ENCODE measurements around the gene PKP4.
"Not testable (repeated sequence)": the region's sequence is repeated elsewhere in the genome, so short reads cannot be mapped to it uniquely, and the experiment has no call there.

The PKP4 gene

DNA sequence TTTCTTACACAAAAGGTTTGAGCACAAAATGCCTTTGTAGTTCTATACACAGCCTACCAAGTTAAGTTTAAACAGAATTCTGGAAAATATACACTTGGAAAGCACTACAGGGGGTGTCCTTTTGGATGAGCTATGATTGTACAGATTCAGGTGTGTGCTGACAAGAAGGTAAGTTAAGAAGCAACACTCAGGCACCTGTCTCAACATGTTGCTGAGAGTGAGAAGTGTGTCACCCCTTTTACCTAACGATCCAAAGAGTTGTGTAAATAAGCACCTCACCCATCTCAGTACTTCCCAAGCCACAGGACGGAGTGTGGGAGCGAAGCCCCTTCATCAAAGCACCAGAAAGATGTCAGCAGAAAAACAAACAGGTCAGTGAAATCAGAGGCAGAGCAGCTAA lies 228.9 kb downstream of the PKP4 start:
- no peak for DNase-seq (ENCODE audit: low read depth)

DNA sequence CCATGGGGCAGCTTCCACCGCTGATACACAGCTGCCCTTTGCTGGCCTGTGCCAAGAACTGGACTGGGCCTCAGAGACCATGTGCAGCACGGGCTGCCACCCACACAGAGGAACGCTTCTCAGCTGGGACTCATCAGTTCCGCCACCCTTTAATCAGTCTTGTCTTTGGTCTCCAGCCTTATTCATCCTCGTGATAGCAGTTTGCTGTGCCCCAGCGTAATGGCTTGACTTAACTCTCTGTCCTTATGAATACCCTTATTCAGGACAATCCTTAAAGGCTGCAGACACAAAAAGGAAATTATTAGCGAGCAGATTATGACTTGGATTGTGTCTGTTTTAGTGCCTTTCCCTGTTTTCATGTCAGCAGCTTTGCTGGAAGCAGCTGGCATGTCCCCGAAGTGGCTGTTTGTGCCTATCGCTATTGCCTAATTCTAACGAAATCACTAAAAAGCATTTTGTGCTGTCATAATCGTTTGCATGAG lies 229.5 kb downstream of the PKP4 start:
- DNase-seq (ENCODE audit: low read depth) = no peak

DNA sequence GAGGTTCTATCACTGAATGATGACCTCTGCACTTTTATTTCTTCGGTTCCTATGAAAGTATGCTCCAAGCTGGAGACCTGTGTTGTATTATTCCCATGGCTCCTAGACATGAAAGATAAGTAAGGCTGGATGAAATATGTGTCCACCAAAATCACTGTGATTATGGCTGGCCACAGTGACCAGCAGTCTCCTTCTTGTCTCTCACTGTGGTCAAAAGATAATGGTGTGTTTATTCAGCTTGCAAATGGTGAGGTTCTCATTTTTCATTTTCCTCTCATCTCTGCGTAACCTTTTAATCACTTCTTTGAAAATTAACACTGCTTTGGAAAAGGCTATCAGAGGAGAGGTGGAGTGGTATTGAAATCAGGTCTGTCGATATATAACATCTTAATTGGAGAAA lies 230.6 kb downstream of the PKP4 start:
- no peak for DNase-seq (ENCODE audit: low read depth)

DNA sequence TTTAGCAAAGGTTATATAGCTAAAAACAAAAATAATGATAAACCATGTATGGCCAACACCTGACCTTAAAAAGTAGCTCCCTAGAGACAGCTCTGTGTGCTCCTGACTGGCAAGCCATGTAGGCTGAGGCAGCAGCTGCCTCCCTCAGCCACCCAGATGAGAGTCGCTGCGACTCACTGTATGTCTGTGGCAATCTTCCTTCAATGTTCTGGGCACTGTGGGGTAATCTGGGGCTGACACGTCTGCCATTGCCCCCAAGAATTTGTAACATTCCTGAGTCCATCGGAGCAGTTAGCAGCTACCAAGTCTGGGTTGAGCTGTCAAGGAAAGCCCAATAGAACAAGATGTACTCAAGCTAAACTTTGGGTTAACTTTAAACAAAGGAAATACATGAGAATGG lies 232.0 kb downstream of the PKP4 start:
- no peak for DNase-seq (ENCODE audit: low read depth)

DNA sequence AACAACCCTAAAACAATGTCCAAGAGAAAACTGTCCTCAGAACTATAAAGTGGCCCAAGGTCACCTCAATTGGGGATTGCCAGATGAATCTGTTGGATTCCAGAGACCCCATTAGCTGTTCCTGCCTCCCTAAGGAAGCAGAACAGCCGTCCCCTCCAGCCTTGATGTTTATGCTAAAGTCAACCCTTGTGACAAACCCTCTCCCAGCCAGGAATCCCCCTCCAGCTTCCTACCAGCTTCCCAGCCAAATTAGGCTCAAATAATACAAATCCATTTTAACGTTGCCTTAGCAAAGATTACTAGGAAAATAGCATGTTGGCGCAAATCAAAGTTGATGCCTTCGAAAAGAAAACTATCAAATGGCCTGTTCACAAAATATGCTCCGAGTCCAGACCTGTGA lies 232.6 kb downstream of the PKP4 start:
- no peak for DNase-seq (ENCODE audit: low read depth)

DNA sequence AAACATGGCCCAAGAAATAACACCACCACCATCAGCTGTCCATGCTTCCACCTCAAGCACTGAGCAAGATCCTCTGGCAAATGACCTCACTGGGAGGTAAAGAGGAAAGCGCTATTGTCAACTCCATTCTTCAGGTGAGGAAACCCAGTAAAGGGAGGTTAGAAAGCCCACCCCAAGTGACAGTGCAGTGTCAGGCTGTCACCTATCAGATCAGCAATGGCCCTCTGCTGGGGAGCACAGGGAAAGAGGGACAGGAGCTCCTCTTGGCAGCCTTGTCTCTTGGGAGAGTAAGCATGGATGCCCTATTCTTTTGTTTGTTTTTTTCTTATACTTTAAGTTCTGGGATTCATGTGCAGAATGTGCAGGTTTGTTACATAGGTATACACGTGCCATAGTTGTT lies 234.1 kb downstream of the PKP4 start:
- no peak for DNase-seq (ENCODE audit: low read depth)

DNA sequence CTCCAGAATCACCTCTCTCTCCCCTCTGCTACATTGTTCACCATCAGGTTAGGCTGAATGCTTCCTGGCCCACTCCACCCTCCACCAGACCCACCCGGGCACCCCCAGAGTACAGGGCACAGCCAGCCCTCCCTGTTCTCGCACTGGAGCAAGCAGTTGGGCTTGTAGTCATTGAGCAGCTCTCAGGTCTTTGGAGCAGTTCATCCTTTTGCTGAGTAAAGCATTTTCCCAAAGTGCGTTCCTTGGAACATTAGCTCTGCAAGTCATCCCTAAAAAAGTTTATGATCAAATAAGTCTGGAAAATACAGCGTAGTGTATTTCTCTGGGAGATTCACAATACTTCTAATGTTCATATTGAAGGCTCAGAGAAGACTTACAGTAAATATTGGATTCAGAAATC lies 234.9 kb downstream of the PKP4 start:
- DNase-seq (ENCODE audit: low read depth) = no peak

DNA sequence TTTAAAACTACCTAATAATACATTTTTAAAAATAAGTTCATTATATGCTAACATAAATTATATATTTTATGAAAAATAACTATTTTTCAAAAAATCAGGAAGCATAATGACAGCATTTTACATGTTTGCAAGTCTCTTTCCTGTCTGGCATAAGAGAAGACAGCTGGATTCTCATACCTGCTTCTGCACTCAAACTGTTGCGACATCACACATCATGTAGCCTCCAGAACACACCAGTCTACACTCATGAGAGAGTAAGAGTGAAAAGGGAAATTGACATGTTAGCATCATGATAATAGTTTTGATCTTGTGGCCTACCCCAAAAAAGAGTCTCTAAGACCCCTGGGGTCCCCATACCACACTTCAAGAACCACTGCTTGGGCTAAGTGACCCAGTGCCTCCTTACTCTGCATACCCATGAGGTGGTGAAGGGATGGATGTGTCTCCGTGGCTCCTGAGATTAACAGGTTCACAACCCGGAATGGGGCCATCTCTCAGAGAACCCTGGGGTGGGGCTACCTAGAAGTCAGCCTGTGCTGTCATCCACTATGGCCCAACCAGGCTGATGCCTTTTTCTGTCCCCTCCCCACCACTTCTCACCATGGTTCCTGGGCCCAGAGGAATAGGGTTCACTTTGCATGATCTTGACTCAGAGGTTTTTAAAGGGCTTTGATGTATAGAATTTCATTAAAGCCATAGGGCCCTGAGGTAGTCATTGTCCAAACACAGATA lies 235.8 kb downstream of the PKP4 start:
- DNase-seq (ENCODE audit: low read depth) = no peak

DNA sequence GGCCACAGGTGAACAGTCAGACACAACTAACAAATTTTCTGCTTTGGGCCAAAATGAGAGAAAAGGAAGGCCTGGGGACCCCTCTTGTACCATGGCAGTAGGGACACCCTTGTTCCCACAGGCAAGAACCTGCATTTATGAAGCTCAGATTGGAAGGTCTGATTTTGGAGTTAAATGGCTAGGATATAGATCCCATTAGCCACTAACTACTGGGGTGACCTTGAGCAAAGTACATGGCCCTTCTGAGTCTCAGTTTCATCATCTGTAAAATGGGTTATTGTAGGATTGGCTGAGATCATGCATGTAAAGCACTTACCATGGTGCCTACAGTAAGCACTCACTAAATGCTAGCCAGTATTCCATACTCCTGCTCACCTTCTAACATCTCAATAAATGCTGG lies 236.7 kb downstream of the PKP4 start:
- DNase-seq (ENCODE audit: low read depth) = no peak

DNA sequence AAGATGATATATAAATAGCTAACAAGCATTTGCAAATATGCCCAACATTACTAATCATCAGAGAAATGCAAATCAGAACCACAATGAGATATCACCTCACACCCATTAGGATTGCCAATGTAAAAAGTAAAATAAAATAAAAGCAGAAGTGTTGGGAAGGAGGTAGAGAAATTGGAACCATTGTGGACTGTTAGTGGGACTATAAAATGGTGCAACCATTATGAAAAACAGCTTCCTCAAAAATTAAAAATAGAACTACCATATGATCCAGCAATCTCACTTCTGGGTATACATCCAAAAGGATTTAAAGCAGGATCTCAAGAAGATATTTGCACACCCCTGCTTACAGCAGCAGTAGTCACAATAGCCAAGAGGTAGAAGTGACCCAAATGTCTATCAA lies 238.6 kb downstream of the PKP4 start:
- DNase-seq (ENCODE audit: low read depth) = no peak

DNA sequence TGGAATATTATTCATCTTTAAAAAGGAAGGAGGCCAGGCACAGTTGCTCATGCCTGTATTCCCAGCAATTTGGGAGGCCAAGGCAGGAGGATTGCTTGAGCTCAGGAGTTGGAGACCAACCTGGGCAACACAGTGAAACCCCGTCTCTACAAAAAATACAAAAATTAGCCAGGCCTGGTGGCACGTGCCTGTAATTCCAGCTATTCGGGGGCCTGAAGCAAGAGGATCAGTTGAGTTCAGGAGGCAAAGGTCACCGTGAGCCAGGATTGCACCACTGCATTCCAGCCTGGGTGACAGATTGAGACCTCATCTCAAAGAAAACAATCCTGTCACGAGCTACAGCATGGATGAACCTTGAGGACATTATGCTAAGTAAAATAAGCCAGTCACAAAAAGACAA lies 239.0 kb downstream of the PKP4 start:
- DNase-seq (ENCODE audit: low read depth) = not testable (repeated sequence)

DNA sequence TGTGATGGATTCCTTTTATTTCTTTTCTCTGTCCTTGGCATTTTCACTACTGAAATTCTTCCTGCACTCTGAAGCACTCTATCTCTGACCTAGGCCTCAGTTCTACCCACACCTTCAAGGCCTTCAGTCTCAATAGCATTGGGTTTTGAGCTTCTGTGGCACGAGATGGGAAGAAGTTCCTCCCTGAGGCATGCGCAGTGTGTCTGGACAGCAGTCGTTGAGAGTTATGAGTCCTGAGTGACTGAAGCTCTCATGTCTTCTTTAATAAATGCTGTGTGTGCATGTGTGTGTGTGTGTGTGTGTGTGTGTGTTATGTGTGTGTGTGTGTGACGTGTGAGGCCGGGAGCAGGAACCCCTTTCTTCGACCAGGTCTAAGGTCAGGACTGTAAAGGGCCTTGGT lies 242.6 kb downstream of the PKP4 start:
- no peak for DNase-seq (ENCODE audit: low read depth)

DNA sequence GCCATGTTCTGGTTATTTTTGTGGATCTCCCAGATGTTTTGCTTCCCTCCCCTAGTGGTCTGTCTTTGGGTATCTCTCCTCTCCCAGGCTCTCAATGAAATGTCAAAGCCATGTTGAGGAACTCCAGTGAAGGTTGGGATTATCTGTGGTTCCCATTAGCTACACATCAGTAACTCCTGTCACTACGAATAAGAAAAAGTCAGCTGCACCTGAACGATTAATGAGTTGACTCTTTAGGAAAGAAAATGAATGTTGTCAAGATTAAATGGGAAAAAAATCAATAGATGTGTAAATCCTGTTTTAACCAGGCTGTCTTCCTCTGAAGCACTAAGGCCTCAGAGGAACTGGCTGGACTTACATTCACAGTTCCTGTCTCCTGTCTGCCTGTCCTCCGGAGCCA lies 244.3 kb downstream of the PKP4 start:
- no peak for DNase-seq (ENCODE audit: low read depth)

DNA sequence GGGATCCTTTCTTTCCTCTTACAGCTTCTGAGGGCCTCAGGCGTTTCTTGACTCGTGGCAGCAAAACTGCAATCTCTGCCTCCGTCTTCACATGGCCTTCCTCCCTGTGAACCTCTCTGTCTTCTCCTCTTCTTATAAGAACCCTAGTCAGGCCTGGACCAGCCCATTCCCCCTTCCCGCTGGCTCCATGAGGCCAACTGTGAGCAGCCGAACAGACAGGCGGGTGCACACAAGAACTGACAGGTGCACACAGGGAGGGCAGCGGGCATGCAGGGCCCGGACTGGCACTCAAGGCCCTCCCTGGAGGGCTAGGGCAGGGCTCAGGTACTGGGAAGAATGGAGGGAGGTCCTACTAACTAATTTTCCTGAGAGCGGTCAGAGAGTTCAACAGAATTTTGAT lies 246.0 kb downstream of the PKP4 start:
- DNase-seq (ENCODE audit: low read depth) = no peak

DNA sequence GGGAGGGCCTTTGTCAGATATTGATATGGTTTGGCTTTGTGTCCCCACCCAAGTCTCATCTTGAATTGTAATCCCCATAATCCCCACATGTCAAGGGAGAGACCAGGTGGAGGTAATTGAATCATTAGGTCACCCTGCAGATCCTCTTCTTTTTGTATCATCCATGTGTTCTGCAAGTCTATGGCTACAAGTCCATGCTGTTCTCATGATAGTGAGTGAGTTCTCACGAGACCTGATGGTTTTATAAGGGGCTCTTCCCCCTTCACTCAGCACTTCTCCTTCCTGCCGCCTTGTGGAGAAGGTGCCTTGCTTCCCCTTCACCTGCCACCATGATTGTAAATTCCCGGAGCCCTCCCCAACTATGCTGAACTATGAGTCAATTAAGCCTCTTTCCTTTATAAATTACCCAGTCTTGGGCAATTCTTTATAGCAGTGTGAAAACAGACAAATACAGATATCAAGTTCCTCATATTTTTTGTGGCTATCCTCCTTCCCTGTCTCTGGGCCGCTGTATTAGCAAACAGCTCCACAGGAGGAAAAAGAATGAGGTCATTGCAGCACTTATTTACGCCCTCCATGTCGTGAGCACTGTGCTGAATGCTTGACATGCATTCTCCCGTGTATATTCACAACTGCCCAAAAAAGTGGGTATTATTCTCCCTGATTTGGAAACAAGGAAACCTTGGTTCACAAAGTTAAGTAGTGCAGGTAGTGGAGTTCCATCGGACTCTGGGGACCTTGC lies 248.1 kb downstream of the PKP4 start:
- DNase-seq (ENCODE audit: low read depth) = not testable (repeated sequence)

DNA sequence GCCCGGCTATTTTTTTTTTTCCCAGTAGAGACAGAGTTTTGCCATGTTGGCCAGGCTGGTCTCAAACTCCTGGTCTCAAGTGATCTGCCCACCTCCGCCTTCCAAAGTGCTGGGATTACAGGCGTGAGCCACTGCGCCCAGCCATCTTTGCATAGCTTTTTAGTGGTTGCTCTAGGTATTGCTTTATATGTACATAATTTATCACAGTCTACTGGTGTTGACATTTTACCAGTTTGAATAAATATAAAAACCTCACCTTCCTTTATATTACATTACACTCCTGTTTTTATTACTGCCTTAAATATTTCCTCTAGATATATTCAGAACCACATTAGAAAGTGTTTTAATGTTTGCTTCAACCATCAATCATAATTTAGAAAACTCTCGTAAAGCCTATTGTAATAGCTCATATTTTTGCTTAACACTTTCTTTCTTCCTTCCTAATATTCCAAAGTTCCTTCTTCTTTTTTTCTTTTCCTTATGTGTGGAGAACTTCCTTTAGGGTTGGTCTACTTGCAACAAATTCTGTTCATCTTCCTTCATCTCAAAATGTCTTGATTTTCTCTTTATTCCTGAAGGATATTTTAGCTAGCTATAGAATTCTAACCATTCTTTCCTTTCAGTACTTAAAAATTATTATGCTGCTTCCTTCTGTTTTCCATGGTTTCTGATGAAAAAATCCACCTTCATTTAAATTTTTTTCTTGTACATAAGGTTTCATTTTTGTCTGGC lies 256.2 kb downstream of the PKP4 start:
- DNase-seq (ENCODE audit: low read depth) = no peak

DNA sequence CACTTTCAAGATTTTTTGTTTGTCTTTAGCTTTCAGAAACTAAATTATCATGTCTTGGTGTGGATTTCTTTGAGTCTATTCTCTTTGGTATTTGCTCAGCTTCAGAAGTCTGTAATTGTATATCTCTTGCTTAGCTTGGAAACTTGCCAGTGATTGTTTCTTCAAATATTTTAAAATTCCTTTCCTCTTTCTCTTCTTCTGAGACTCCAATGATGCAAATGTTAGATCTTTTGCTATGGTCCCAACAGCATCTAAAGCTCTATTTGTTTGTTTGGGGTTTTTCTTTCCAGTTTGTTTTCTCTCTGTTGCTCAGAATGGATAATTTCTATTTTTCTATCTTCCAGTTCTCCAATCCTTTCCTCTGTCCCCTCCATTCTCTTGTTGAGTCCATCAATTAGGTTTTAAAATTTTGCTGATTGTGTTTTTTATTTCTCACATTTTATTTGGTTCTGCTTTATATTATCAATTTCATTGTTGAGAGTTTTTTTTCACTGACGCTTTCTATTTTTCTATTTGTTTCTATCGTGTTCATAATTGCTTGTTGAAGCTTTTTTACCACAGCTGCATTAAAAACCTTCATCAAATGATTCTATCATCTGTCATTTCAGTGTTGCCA lies 256.9 kb downstream of the PKP4 start:
- no peak for DNase-seq (ENCODE audit: low read depth)

DNA sequence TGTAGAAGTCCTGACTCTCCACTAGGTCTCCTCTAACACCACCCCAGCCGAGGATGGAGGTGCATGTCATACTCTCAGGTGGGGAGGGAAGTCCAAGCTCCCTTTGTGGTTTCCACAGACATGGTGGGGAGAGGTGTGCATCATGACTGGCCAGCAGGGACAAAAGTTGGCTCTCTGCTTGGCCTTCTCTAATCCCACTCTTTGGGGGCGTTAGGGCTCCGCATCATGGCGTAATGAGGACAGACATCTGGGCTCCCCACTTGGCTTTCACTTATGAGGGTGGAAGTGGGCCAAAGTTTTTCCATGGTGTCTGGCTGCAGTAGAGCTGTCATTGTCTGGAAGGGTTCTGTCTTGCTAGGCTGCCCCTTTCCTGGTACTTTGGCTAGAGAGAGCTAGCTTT lies 257.7 kb downstream of the PKP4 start:
- no peak for DNase-seq (ENCODE audit: low read depth)

DNA sequence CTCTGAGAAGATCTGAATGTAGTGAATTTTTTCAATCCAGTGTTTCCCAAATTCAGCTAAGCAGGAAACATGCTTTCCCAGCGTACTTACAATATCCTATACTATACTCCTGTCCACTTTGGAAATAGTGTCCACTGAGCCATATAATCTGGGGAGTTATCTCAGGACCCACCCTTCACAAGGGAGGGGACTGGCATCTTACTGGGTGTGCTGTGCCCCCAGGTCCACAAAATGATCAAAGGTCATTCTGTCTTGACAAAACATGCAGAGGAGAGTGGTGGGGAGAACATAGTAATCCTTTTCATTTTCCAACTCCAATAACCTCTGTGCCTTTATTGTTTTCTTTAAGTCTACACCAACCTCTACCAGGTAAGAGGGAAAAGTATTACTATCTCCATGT lies 258.6 kb downstream of the PKP4 start:
- no peak for DNase-seq (ENCODE audit: low read depth)

DNA sequence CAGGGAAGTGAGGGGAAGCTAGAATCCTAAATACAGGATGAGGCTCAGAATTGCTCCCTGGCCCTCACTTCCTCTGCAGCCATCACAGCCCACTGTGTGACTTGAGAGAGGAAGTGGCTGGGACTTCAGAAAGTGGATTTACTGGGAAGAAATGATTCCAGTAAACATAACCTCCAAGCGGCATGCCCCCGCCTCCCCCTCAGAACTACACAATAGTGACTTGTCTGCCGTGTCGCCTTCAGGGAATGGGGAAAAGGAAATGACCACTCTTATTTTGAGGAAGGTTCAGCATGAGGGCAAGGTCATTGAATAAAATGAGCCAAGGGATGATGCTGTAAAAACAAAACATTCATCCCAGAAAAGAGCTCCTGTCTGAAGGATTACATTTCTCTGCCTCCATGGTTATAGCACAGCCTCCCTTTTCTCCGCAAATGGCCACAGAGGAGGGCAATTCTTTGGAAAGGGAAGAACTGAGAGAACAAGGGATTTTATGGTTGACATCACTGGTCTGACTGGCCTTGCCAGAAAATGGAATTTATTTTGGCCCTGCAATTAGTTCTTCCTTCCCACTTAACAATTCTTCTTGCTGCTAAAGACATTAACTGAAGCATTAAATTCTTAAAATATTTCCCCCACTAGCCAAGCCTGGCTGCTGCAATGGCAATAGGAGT lies 259.5 kb downstream of the PKP4 start:
- no peak for DNase-seq (ENCODE audit: low read depth)

DNA sequence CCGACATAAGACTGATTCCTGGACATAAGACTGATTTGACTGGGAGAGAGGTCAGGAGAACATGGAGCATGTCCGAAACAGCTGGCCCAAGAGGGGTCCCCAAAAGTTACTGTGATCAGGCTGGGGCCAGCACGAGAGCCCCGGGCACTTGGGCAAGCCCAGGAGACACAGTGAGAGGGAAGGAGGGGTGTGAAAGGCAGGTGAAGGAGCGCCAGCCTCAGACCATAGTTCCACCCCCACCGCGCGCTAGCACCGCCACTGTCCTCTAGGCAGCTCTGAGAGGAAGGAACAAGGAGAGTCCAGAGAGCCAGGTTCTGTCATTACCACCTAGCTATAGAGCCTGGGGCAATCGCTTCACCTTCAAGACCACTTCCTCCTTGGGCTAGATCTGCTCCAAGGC lies 260.2 kb downstream of the PKP4 start:
- DNase-seq (ENCODE audit: low read depth) = no peak

Data from stromal cell of bone marrow (primary cell).